Progenitor cell of endocrine pancreas (in vitro differentiated cells): ENCODE measurements around the gene HIVEP3. TPM values are rescaled to one million over a fixed set of nuclear protein-coding genes. Genes with fewer than 3 reads are reported as not detected.

Source experiments
- DNase-seq: peaks from one replicate; pipeline ENCODE4 v3.0.0; 2021; ENCODE audit warnings: low spot score; ENCODE audit not compliant: unreplicated experiment
- H3K27ac Mint-ChIP-seq: 2 replicates; pipeline ENCODE4 v1.8.0; 2021; ENCODE audit warnings: mild to moderate bottlenecking, moderate library complexity, mixed read lengths
- H3K27me3 Mint-ChIP-seq: 2 replicates; pipeline ENCODE4 v1.8.0; 2021; ENCODE audit warnings: mixed read lengths
- H3K36me3 Mint-ChIP-seq: 2 replicates; pipeline ENCODE4 v1.8.0; 2022; ENCODE audit warnings: mixed read lengths; ENCODE audit not compliant: insufficient read depth
- H3K4me1 Mint-ChIP-seq: 2 replicates; pipeline ENCODE4 v1.8.0; 2021; ENCODE audit warnings: low read depth, mixed read lengths
- H3K4me3 Mint-ChIP-seq: 2 replicates; pipeline ENCODE4 v1.8.0; 2021; ENCODE audit warnings: low read depth, mild to moderate bottlenecking, moderate library complexity, mixed read lengths
- H3K9me3 Mint-ChIP-seq: 2 replicates; pipeline ENCODE4 v1.8.0; 2021; ENCODE audit warnings: low read depth, mixed read lengths
- total RNA-seq: library from RNA; stranded (reverse); gene quantifications from 2 replicates; pipeline ENCODE4 v1.2.1, GENCODE V29; 2021
- TF ChIP-seq, protein P1 (sequence below): fragments of 200-600 bp; sonication (generic); IDR thresholded peaks from one replicate; pipeline ENCODE4 v1.5.0; 2021; ENCODE audit warnings: antibody characterized with exemption, mild to moderate bottlenecking; ENCODE audit not compliant: unreplicated experiment

The HIVEP3 gene
- total RNA-seq, 1 donor from 2014 or later, result 1.1 TPM

DNA sequence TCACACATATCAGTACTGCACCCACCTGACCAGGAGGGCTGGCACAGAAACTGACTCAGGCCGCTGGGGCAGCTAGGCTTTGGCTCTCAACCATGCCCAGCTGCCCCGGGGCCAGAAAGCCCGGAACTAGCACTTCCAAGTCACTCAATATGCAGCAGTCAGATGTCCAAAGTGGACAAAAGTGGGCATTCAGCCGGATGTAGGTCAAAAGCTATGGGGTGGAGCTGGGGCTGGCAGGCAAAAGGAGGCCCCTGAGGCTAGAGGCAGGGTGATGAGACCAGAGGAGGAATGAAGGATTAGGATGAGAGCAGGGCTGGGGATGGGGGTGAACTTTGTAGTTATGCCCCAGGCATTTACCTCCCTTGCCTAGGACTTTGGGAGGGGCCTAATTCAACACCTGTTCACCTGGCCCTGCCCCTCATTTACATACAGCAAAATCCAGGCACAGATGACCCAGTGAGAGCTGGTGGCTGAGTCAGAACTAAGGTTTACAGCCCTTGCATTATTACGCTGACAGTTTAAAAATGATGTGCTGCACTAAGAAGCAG lies 403.5 kb downstream of the HIVEP3 start:
- peaks cover 19% of the 10 kb centered on the region for H3K27me3 Mint-ChIP-seq
- no peak for DNase-seq
- no peaks in the 10 kb centered on the region for H3K9me3 Mint-ChIP-seq
- H3K4me1 Mint-ChIP-seq, result peaks cover 1% of the 10 kb centered on the region
- no peak overlapping the region for H3K27ac Mint-ChIP-seq
- no peak overlapping the region for H3K4me3 Mint-ChIP-seq
- H3K36me3 Mint-ChIP-seq, result no peaks in the 10 kb centered on the region
- TF ChIP-seq, protein P1, sequence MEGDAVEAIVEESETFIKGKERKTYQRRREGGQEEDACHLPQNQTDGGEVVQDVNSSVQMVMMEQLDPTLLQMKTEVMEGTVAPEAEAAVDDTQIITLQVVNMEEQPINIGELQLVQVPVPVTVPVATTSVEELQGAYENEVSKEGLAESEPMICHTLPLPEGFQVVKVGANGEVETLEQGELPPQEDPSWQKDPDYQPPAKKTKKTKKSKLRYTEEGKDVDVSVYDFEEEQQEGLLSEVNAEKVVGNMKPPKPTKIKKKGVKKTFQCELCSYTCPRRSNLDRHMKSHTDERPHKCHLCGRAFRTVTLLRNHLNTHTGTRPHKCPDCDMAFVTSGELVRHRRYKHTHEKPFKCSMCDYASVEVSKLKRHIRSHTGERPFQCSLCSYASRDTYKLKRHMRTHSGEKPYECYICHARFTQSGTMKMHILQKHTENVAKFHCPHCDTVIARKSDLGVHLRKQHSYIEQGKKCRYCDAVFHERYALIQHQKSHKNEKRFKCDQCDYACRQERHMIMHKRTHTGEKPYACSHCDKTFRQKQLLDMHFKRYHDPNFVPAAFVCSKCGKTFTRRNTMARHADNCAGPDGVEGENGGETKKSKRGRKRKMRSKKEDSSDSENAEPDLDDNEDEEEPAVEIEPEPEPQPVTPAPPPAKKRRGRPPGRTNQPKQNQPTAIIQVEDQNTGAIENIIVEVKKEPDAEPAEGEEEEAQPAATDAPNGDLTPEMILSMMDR, result no peak

DNA sequence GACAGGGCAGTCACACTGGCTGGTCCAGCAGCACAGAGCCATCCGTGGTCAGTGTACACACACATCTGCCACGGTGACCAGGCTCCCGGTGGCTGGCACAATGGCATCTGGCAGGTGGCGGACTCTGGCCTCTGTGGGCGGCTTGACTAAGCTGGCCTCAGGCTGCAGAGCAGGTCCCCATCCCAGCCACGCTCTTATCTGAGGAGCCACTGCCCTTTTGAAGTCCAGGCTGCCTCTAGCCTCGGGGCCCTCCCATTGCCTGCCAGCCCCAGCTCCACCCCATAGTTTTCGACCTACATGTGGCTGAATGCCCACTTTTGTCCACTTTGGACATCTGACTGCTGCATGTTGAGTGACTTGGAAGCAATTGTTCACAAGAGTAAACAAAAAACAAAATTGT lies 404.3 kb downstream of the HIVEP3 start:
- Mint-ChIP-seq H3K27me3 (peaks cover 13% of the 10 kb centered on the region), H3K27ac (no peak overlapping the region), H3K4me1 (peaks cover 1% of the 10 kb centered on the region), H3K4me3 (no peak overlapping the region), H3K36me3 (no peaks in the 10 kb centered on the region), H3K9me3 (no peaks in the 10 kb centered on the region)
- DNase-seq, result no peak
- TF ChIP-seq, protein P1, result no peak

DNA sequence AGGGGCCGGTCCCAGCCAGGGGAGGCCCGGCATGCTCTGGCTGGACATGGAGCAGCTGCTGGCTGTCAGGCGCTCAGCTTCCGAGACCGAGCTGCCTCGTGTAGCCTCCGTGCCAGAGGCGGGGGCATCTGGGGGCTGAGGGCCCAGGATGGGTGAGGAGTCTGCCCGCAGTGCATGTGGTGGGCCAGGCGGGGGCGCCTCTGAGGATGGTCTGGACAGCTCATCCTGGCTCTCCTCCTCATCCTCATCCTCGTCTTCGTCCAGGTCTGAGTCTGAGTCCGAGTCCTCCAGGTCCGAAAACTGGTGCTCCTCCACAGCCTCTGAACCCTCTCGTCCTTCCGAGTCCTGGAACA lies 405.4 kb downstream of the HIVEP3 start:
- no peak for DNase-seq
- Mint-ChIP-seq H3K36me3 (no peaks in the 10 kb centered on the region), H3K4me3 (no peak overlapping the region), H3K27ac (no peak overlapping the region), H3K4me1 (peaks cover 1% of the 10 kb centered on the region), H3K9me3 (no peaks in the 10 kb centered on the region), H3K27me3 (peaks cover 14% of the 10 kb centered on the region)
- TF ChIP-seq, protein P1, result peak; percentile 33

DNA sequence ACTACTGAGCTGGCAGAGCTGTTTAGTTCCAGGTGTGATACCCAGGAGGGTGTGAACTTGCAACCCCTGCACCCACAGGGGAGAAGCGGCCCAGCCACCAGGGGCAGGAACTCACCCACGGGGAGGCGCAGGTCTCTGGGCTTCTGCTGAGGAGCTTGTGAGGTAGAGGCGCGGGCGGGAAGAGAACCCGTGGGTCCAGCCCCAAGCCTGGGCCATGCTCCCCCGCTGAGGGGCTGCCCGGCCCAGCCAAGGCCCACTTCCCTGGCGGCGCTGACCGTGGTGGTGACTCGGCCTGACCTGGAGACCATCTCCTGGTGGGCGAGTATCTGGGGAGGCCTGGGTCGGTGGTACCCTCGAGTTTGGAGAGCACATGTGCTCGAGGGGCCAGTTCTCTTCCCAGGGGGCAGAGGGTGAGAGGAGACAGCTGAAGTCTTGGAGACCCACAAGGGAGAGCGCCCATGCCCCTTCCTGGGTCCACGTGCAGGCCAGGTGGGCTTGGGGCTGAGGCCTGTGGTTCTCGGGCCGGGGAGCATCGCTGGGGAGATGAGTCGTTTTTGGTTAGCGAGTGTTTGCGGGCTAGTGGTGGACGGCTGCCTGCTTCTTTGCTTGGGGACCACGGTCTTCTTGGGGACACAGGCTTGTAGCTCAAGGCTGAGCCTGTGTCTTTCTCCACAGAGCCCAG lies 405.9 kb downstream of the HIVEP3 start:
- Mint-ChIP-seq H3K4me3 (no peak overlapping the region), H3K36me3 (no peaks in the 10 kb centered on the region), H3K27me3 (peaks cover 15% of the 10 kb centered on the region), H3K9me3 (no peaks in the 10 kb centered on the region), H3K4me1 (peaks cover 1% of the 10 kb centered on the region), H3K27ac (no peak overlapping the region)
- DNase-seq, result no peak
- TF ChIP-seq, protein P1, result no peak

DNA sequence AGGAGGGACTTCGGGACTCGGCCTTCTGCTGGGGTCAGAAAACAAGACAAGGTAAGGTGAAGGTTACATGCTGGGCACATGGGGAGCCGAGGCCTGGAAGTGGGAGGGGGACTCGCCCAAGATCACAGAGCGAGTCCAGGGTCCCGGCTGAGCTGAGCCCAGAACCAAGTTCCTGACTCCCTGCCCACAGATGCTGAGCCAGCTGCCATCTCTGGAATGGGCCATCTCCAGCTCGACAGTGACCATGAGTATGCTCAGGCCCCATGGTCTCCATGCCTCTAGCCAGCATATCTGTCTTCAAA lies 407.5 kb downstream of the HIVEP3 start:
- no peaks in the 10 kb centered on the region for H3K9me3 Mint-ChIP-seq
- H3K4me1 Mint-ChIP-seq, result peaks cover 1% of the 10 kb centered on the region
- H3K4me3 Mint-ChIP-seq, result no peak overlapping the region
- no peaks in the 10 kb centered on the region for H3K36me3 Mint-ChIP-seq
- H3K27me3 Mint-ChIP-seq, result peaks cover 13% of the 10 kb centered on the region
- TF ChIP-seq, protein P1, result no peak
- H3K27ac Mint-ChIP-seq, result no peak overlapping the region
- DNase-seq, result no peak
